ENCODE data around the gene SECTM1.

SECTM1 gene

GRCh38 chr17:82327289-82327688, 6.3 kb downstream of the SECTM1 start:
- no peak for DNase-seq

- no peak for DNase-seq
These were observed 8.0 kb downstream of the SECTM1 start for GRCh38 chr17:82325286-82326180.

- no peak for DNase-seq
These were observed 8.8 kb downstream of the SECTM1 start for GRCh38 chr17:82324566-82325285.

GRCh38 chr17:82323514-82324234, 9.9 kb downstream of the SECTM1 start:
- no peak for DNase-seq

GRCh38 chr17:82322526-82323453, 10.8 kb downstream of the SECTM1 start:
- no peak for DNase-seq

GRCh38 chr17:82321947-82322466, 11.6 kb downstream of the SECTM1 start:
- DNase-seq = no peak

- no peak for DNase-seq
These were observed 12.3 kb downstream of the SECTM1 start for GRCh38 chr17:82320956-82321927.

GRCh38 chr17:82320140-82320840, 13.3 kb downstream of the SECTM1 start:
- DNase-seq = no peak

- no peak for DNase-seq
These were observed 13.9 kb downstream of the SECTM1 start for GRCh38 chr17:82319619-82320062.

GRCh38 chr17:82318772-82319606, 14.6 kb downstream of the SECTM1 start:
- DNase-seq = no peak

GRCh38 chr17:82318169-82318498, 15.4 kb downstream of the SECTM1 start:
- no peak for DNase-seq

GRCh38 chr17:82317394-82318168, 16.0 kb downstream of the SECTM1 start, which contains the start of gene CD7:
Gene CD7, minus strand, starts transcription at chr17:82317608. Its CDS starts 113 bp downstream, at chr17:82317495.
- DNase-seq = no peak

GRCh38 chr17:82316651-82317393, 16.7 kb downstream of the SECTM1 start:
- DNase-seq = no peak

- no peak for DNase-seq
These were observed 17.7 kb downstream of the SECTM1 start for GRCh38 chr17:82315703-82316358.

- no peak for DNase-seq
These were observed 18.6 kb downstream of the SECTM1 start for GRCh38 chr17:82314727-82315605.

Data from NCI-H1694 (cell line).